Ovary (tissue), 3 donors: ENCODE results near the gene DHRS9.
"Not testable (repeated sequence)": the region's sequence is repeated elsewhere in the genome, so short reads cannot be mapped to it uniquely, and the experiment has no call there.

Source experiments
- EP300 ChIP-seq: sonication (generic); formaldehyde crosslinking; IDR thresholded peaks from one replicate; pipeline ENCODE4 v1.6.1; 2017; ENCODE audit warnings: antibody characterized with exemption
- POLR2A ChIP-seq: fragments of 450-650 bp; IDR thresholded peaks from one replicate; pipeline ENCODE4 v1.6.1; 2017; ENCODE audit warnings: antibody characterized with exemption, mild to moderate bottlenecking, moderate library complexity
- TF ChIP-seq, protein P1 (sequence below), 3 donors: fragments of 450-650 bp in 2 of 3; fragments of 200-600 bp in 1 of 3; IDR thresholded peaks; one replicate each; pipeline versions ENCODE4 v1.5.1 to v1.8.0; 2016 to 2022; ENCODE audit warnings: antibody characterized with exemption in 3 of 3, mild to moderate bottlenecking in 1 of 3
- donor health status: DM: no; HTN: no; CAD: no.

DNA sequence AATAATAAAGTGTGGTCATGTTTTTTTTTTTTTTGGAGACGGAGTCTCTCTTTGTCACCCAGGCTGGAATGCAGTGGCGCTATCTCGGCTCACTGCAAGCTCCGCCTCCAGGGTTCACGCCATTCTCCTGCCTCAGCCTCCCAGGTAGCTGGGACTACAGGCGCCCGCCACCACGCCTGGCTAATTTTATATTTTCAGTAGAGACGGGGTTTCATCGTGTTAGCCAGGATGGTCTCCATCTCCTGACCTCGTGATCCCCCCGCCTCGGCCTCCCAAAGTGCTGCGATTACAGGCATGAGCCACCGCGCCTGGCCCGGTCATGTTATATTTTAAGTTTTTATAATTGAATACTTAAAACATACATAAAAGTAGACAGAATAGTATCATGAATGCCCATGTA lies 5.2 kb upstream of the DHRS9 start:
- TF ChIP-seq, protein P1, sequence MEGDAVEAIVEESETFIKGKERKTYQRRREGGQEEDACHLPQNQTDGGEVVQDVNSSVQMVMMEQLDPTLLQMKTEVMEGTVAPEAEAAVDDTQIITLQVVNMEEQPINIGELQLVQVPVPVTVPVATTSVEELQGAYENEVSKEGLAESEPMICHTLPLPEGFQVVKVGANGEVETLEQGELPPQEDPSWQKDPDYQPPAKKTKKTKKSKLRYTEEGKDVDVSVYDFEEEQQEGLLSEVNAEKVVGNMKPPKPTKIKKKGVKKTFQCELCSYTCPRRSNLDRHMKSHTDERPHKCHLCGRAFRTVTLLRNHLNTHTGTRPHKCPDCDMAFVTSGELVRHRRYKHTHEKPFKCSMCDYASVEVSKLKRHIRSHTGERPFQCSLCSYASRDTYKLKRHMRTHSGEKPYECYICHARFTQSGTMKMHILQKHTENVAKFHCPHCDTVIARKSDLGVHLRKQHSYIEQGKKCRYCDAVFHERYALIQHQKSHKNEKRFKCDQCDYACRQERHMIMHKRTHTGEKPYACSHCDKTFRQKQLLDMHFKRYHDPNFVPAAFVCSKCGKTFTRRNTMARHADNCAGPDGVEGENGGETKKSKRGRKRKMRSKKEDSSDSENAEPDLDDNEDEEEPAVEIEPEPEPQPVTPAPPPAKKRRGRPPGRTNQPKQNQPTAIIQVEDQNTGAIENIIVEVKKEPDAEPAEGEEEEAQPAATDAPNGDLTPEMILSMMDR (IDR thresholded peaks at IDR 0.05): not testable (repeated sequence)
- not testable (repeated sequence) for TF ChIP-seq POLR2A, EP300
